ENCODE data around the gene MGAT5.

Gene MGAT5

GRCh38 chr2:134501476-134502091 lies 247.7 kb downstream of the MGAT5 start:
- TF ChIP-seq, protein P1, sequence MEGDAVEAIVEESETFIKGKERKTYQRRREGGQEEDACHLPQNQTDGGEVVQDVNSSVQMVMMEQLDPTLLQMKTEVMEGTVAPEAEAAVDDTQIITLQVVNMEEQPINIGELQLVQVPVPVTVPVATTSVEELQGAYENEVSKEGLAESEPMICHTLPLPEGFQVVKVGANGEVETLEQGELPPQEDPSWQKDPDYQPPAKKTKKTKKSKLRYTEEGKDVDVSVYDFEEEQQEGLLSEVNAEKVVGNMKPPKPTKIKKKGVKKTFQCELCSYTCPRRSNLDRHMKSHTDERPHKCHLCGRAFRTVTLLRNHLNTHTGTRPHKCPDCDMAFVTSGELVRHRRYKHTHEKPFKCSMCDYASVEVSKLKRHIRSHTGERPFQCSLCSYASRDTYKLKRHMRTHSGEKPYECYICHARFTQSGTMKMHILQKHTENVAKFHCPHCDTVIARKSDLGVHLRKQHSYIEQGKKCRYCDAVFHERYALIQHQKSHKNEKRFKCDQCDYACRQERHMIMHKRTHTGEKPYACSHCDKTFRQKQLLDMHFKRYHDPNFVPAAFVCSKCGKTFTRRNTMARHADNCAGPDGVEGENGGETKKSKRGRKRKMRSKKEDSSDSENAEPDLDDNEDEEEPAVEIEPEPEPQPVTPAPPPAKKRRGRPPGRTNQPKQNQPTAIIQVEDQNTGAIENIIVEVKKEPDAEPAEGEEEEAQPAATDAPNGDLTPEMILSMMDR (IDR thresholded peaks at IDR 0.05; ENCODE audit: extremely low read depth, missing control alignments), result no peak
- DNase-seq (ENCODE audit: low spot score), result no peak

- TF ChIP-seq, protein P1 (IDR thresholded peaks at IDR 0.05; ENCODE audit: extremely low read depth, missing control alignments), result no peak
- no peak for DNase-seq (ENCODE audit: low spot score)
These were observed 248.2 kb downstream of the MGAT5 start for GRCh38 chr2:134502104-134502503.

All from GM20000 (cell line).